H1 (cell line): ENCODE results near the gene ABCC6. TPM values are rescaled to one million over a fixed set of nuclear protein-coding genes. Genes with fewer than 3 reads are reported as not detected.

ENCODE experiments used
- CTCF ChIA-PET: fragments of 300-600 bp; sonication (Branson Sonifier 250); formaldehyde crosslinking; loops from one replicate; lab custom pipeline; 2021; ENCODE audit not compliant: partially characterized antibody; lab: Charles Lee
- POLR2A ChIA-PET: fragments of 300-600 bp; sonication (Branson Sonifier 250); formaldehyde crosslinking; loops from one replicate; lab custom pipeline; 2021; ENCODE audit warnings: inconsistent platforms; ENCODE audit not compliant: partially characterized antibody; lab: Charles Lee
- DNase-seq, 2 experiments: peaks; one replicate each; pipeline versions ENCODE4 v3.0.0 to v3.0.0-alpha.2; 2010 to 2022; ENCODE audit warnings: low spot score in 2 of 2, low read depth in 1 of 2, mixed read lengths in 1 of 2
- FAIRE-seq: peaks from 2 replicates; lab custom pipeline; 2011; peaks lifted over from hg19 to GRCh38; lab: Jason Lieb, UNC
- H2AFZ ChIP-seq: 2 replicates; pipeline ENCODE4 v1.8.1; 2012; ENCODE audit warnings: low read length, inconsistent platforms
- H2AK5ac ChIP-seq: 2 replicates; pipeline ENCODE4 v1.6.1; 2013; ENCODE audit warnings: low read depth, low read length
- H2BK120ac ChIP-seq: replicated peaks from 2 replicates; pipeline ENCODE3; 2013; ENCODE audit warnings: low read depth, low read length, inconsistent platforms
- H2BK12ac ChIP-seq: 2 replicates; pipeline ENCODE4 v1.6.1; 2013; ENCODE audit warnings: low read depth, low read length
- H2BK15ac ChIP-seq: 2 replicates; pipeline ENCODE4 v1.6.1; 2013; ENCODE audit warnings: low read length
- H2BK20ac ChIP-seq: 2 replicates; pipeline ENCODE4 v1.6.1; 2013; ENCODE audit warnings: low read length
- H2BK5ac ChIP-seq: 2 replicates; pipeline ENCODE4 v1.6.1; 2013; ENCODE audit warnings: low read depth, low read length
- H3K14ac ChIP-seq: 2 replicates; pipeline ENCODE4 v1.6.1; 2013; ENCODE audit warnings: inconsistent platforms; ENCODE audit not compliant: insufficient read length
- H3K18ac ChIP-seq: 2 replicates; pipeline ENCODE4 v1.6.1; 2013; ENCODE audit warnings: low read length; ENCODE audit errors: extremely low read depth
- H3K23ac ChIP-seq: 2 replicates; pipeline ENCODE4 v1.6.1; 2013; ENCODE audit warnings: inconsistent platforms; ENCODE audit not compliant: insufficient read length
- H3K23me2 ChIP-seq: 2 replicates; pipeline ENCODE4 v1.6.1; 2013; ENCODE audit warnings: low read depth, low read length
- H3K27ac ChIP-seq: 2 replicates; pipeline ENCODE4 v1.6.1; 2011; ENCODE audit warnings: low read depth, low read length, inconsistent platforms
- H3K27me3 ChIP-seq, 4 experiments: replicated peaks in 1 of 4; 1 replicate in 1 of 4; 2 replicates in 3 of 4; pipeline versions ENCODE4 v1.6.1 to v1.8.1; 2011 to 2013; ENCODE audit warnings: low read length in 3 of 4, mild to moderate bottlenecking in 3 of 4, inconsistent platforms in 2 of 4, mixed read lengths in 2 of 4, moderate library complexity in 1 of 4; ENCODE audit not compliant: control insufficient read depth in 3 of 4, insufficient read depth in 3 of 4; ENCODE audit errors: extremely low read depth in 1 of 4
- H3K36me3 ChIP-seq, 4 experiments: 2 replicates each; pipeline versions ENCODE4 v1.6.1 to v1.8.1; 2011 to 2013; ENCODE audit warnings: mild to moderate bottlenecking in 4 of 4, low read length in 3 of 4, moderate library complexity in 2 of 4, control low read depth in 1 of 4, inconsistent platforms in 1 of 4; ENCODE audit not compliant: insufficient read depth in 4 of 4, control insufficient read depth in 2 of 4
- H3K4ac ChIP-seq: replicated peaks from 2 replicates; pipeline ENCODE3; 2013; ENCODE audit warnings: low read length, low read depth, mixed read lengths, inconsistent platforms; ENCODE audit not compliant: insufficient read length
- H3K4me1 ChIP-seq, 4 experiments: replicated peaks in 1 of 4; 1 replicate in 1 of 4; 2 replicates in 3 of 4; pipeline versions ENCODE4 v1.6.1 to v1.8.1; 2011 to 2013; ENCODE audit warnings: low read length in 3 of 4, inconsistent platforms in 2 of 4, mixed read lengths in 1 of 4; ENCODE audit not compliant: insufficient read depth in 4 of 4, control insufficient read depth in 3 of 4
- H3K4me2 ChIP-seq, 2 experiments: 2 replicates each; pipeline versions ENCODE4 v1.6.1 to v1.8.1; 2011 to 2013; ENCODE audit warnings: low read depth in 2 of 2, low read length in 2 of 2, control low read depth in 1 of 2, inconsistent platforms in 1 of 2, mild to moderate bottlenecking in 1 of 2; ENCODE audit not compliant: insufficient read depth in 1 of 2
- H3K4me3 ChIP-seq, 4 experiments: fragments of 200-600, 300-600 bp in 1 of 4; sonication (generic), shearing (Covaris generic), sonication (Bioruptor Twin) in 1 of 4; 2 replicates each; pipeline versions ENCODE4 v1.5.1 to v1.8.1; 2011 to 2016; ENCODE audit warnings: low read length in 4 of 4, low read depth in 3 of 4, control low read depth in 2 of 4, inconsistent platforms in 2 of 4, mild to moderate bottlenecking in 2 of 4, mixed read lengths in 1 of 4, moderate library complexity in 1 of 4; ENCODE audit not compliant: insufficient read depth in 2 of 4; ENCODE audit errors: extremely low read depth in 1 of 4
- H3K56ac ChIP-seq: replicated peaks from 2 replicates; pipeline ENCODE3; 2013; ENCODE audit warnings: low read depth, mild to moderate bottlenecking, mixed read lengths, low read length, inconsistent platforms; ENCODE audit not compliant: insufficient read length
- H3K79me1 ChIP-seq: 2 replicates; pipeline ENCODE4 v1.6.1; 2013; ENCODE audit warnings: low read depth, low read length, control low read depth
- H3K79me2 ChIP-seq, 2 experiments: 2 replicates each; pipeline versions ENCODE4 v1.6.1 to v1.8.1; 2012 to 2013; ENCODE audit warnings: low read length in 2 of 2, mild to moderate bottlenecking in 2 of 2, inconsistent platforms in 1 of 2; ENCODE audit not compliant: insufficient read depth in 2 of 2, control insufficient read depth in 1 of 2
- H3K9ac ChIP-seq, 4 experiments: replicated peaks in 1 of 4; 1 replicate in 1 of 4; 2 replicates in 3 of 4; pipeline versions ENCODE4 v1.6.1 to v1.8.1; 2011 to 2013; ENCODE audit warnings: low read depth in 3 of 4, low read length in 3 of 4, control low read depth in 2 of 4, mild to moderate bottlenecking in 2 of 4, moderate library complexity in 2 of 4, inconsistent platforms in 1 of 4; ENCODE audit errors: extremely low read depth in 1 of 4
- H3K9me3 ChIP-seq, 2 experiments: 2 replicates each; pipeline versions ENCODE4 v1.6.1 to v1.8.1; 2012 to 2013; ENCODE audit warnings: mild to moderate bottlenecking in 2 of 2, moderate library complexity in 2 of 2, control low read depth in 1 of 2, inconsistent platforms in 1 of 2, low read depth in 1 of 2, low read length in 1 of 2, mixed read lengths in 1 of 2; ENCODE audit not compliant: insufficient read depth in 2 of 2
- H4K20me1 ChIP-seq, 2 experiments: replicated peaks in 1 of 2; 2 replicates each; pipeline versions ENCODE3 to v1.8.1; 2011 to 2013; ENCODE audit warnings: inconsistent platforms in 2 of 2, low read length in 2 of 2, mild to moderate bottlenecking in 1 of 2; ENCODE audit not compliant: insufficient read depth in 2 of 2, control insufficient read depth in 1 of 2
- H4K5ac ChIP-seq: 2 replicates; pipeline ENCODE4 v1.6.1; 2013; ENCODE audit warnings: low read length, low read depth, mixed read lengths, inconsistent platforms; ENCODE audit not compliant: insufficient read length
- H4K8ac ChIP-seq: 2 replicates; pipeline ENCODE4 v1.8.0; 2013; ENCODE audit warnings: mild to moderate bottlenecking, moderate library complexity, low read length, inconsistent platforms; ENCODE audit not compliant: insufficient read depth; ENCODE audit errors: extremely low read depth
- H4K91ac ChIP-seq: replicated peaks from 2 replicates; pipeline ENCODE3; 2013; ENCODE audit warnings: low read length, mixed read lengths, inconsistent platforms; ENCODE audit not compliant: insufficient read length
- JUN ChIP-seq: IDR thresholded peaks from 2 replicates; pipeline ENCODE4 v1.6.1; 2011; ENCODE audit warnings: low read depth, mild to moderate bottlenecking, improper control_type of control experiment, low read length
- PHF8 ChIP-seq: fragments of 200-600 bp; sonication (generic); conservative IDR thresholded peaks from 2 replicates; pipeline ENCODE4 v1.7.1; 2012; ENCODE audit warnings: low read depth, mild to moderate bottlenecking, inconsistent platforms, low read length, moderate library complexity
- POLR2AphosphoS5 ChIP-seq: IDR thresholded peaks from 2 replicates; pipeline ENCODE4 v1.6.1; 2011; ENCODE audit warnings: low read depth, low read length
- WGBS, 2 experiments: shearing (Covaris generic) in 1 of 2; methylation state at CpG; one replicate each; pipeline versions ENCODE4 v1.1.6 to v1.1.7; 2013 to 2015; ENCODE audit warnings: low lambda C conversion rate in 2 of 2, mixed read lengths in 2 of 2, inconsistent platforms in 1 of 2, low coverage in 1 of 2, missing lambda C conversion rate in 1 of 2; ENCODE audit not compliant: insufficient replicate concordance in 2 of 2, insufficient coverage in 1 of 2, insufficient read length in 1 of 2; ENCODE audit errors: extremely low coverage in 1 of 2, missing lambda C conversion rate in 1 of 2; 5-methylcytosine and 5-hydroxymethylcytosine counted together
- polyA plus RNA-seq, 7 experiments: library from polyadenylated mRNA; depleted of rRNA in 3 of 7; stranded (reverse) in 5 of 7; unstranded in 2 of 7; fragments of >200 nt in 5 of 7; fragments of 200-250 nt in 2 of 7; gene quantifications; 1 replicate in 5 of 7; 2 replicates in 1 of 7; 4 replicates in 1 of 7; pipeline versions ENCODE4 v1.2.1 to v1.2.3, GENCODE V29; 2011 to 2013; ENCODE audit warnings: missing spikeins in 2 of 7, mixed read lengths in 2 of 7
- total RNA-seq: library from RNA; stranded (reverse); fragmentation: NEBNext Ultra II Directional; extraction: Animal tissue kit (Norgen Biotek cat#: 25700); gene quantifications from 2 replicates; pipeline ENCODE4 v1.2.1, GENCODE V29; 2021

The ABCC6 gene
- total and polyA plus RNA-seq, 2 of the 8 experiments (the other 6 are each of a cell fraction or from before 2014, with no cell fraction given) = 1.6 to 1.8 TPM

GRCh38 chr16:16105646-16106045 lies 117.6 kb downstream of the ABCC6 start:
- ChIA-PET POLR2A (no interaction called here), CTCF (interaction anchor here (0.6 to 1.6 kb wide), 2 partner anchors 16 to 18 kb away, joined by 3 to 5 read pairs; no protein-coding TSS in a partner anchor)
- H2BK12ac ChIP-seq = no peak overlapping the region
- peaks cover 9 to 40% (median 33%) of the 10 kb centered on the region in 4 experiments; a peak in 6 of 8 replicates for H3K36me3 ChIP-seq
- no peak overlapping the region for H4K8ac ChIP-seq
- H3K4me1 ChIP-seq = no peaks in the 10 kb centered on the region; a peak in 1 of 7 replicates
- H3K14ac ChIP-seq = no peak overlapping the region
- no peaks in the 10 kb centered on the region for H3K9me3 ChIP-seq
- H3K79me1 ChIP-seq = no peaks in the 10 kb centered on the region
- FAIRE-seq = no peak
- no peak overlapping the region for H2BK15ac ChIP-seq
- no peak overlapping the region for H3K23ac ChIP-seq
- no peak overlapping the region for H4K5ac ChIP-seq
- WGBS, 2 experiments = 95% methylated on average over 6 of the region's 14 CpGs; no CpG with 5 or more reads in 1 of the 2 experiments
- no peak overlapping the region for H3K4me2 ChIP-seq
- no peaks in the 10 kb centered on the region for H3K27me3 ChIP-seq
- H3K79me2 ChIP-seq = no peaks in the 10 kb centered on the region
- no peak overlapping the region for H3K27ac ChIP-seq
- no peak overlapping the region for H3K18ac ChIP-seq
- no peak overlapping the region for H2AFZ ChIP-seq
- no peak overlapping the region for H3K4ac ChIP-seq
- no peak overlapping the region for H2BK120ac ChIP-seq
- no peaks in the 10 kb centered on the region for H3K23me2 ChIP-seq
- H3K4me3 ChIP-seq = no peak overlapping the region
- H3K56ac ChIP-seq = no peak overlapping the region
- peaks cover 0 to 6% of the 10 kb centered on the region in 2 experiments for H4K20me1 ChIP-seq
- H3K9ac ChIP-seq = no peak overlapping the region
- no peak overlapping the region for H2AK5ac ChIP-seq
- no peak for DNase-seq
- TF ChIP-seq POLR2AphosphoS5 = no peak
- no peak for TF ChIP-seq PHF8
- TF ChIP-seq JUN = no peak
- no peak overlapping the region for H2BK20ac ChIP-seq
- H4K91ac ChIP-seq = no peak overlapping the region
- no peak overlapping the region for H2BK5ac ChIP-seq
